Measurements from ENCODE around the gene LDHB. TPM values are rescaled to one million over a fixed set of nuclear protein-coding genes. Genes with fewer than 3 reads are reported as not detected.
A peak's percentile ranks its signal among the peaks of the same experiment; 100 is the strongest.

The LDHB gene
- total and polyA plus RNA-seq, 10 of the 15 experiments (the other 5 are each of a cell fraction or from before 2014, with no cell fraction given) = 800 to 3,692 (median 1,366) TPM

DNA sequence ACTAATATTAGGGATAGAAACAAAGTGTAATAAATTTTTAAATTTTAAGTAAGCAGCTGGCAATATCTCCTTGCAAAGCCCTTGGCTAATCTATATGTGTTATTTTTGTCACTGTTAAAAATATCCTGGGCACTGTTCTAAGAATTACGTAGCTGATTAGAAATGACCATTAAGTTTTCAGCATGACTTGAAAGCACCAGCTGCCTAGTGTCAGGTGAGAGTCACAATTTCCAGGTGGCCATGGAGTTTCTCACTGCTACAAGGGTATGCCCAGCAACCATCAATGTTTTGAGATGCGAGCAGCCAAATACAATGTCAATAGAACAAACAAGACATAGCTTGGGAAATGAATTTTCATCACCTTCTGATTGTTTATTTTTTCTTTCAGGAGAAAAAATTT is 29.7 kb downstream of the LDHB start (continued):
- no peak for TF ChIP-seq KAT2A (conservative IDR thresholded peaks at IDR 0.05; ENCODE audit: control insufficient read depth, low read depth, low read length)

- no peak overlapping the region for H3K4me2 ChIP-seq (ENCODE audit: control insufficient read depth, insufficient read depth)
- no peaks in the 10 kb centered on the region for H3K4me1 ChIP-seq (ENCODE audit: control insufficient read depth, insufficient read depth, low read length)
- BruUV-seq (replicated peaks) = no TSS peak
- H3K9me3 ChIP-seq (replicated peaks; ENCODE audit: control insufficient read depth, insufficient read depth, low read length) = no peaks in the 10 kb centered on the region
- no peaks in the 10 kb centered on the region for H3K79me2 ChIP-seq (ENCODE audit: control insufficient read depth, insufficient read depth, low read length)
- CTCF ChIA-PET = no interaction called here
- FAIRE-seq (no peak), ATAC-seq (0 out of 3 replicates have a peak, but pooled peaks have one; percentile 22), DNase-seq (ENCODE audit: low read depth, low spot score) (no peak)
- H3K36me3 ChIP-seq (ENCODE audit: control insufficient read depth in 2 of 2, insufficient read depth in 2 of 2, low read length in 1 of 2) = no peaks in the 10 kb centered on the region
- intact Hi-C loops (cut with micrococcal nuclease; ENCODE audit: unreplicated experiment) (no loop called here), in situ Hi-C loops (cut with MboI) (no loop called here)
- H4K20me1 ChIP-seq (ENCODE audit: control insufficient read depth, insufficient read depth) = no peaks in the 10 kb centered on the region
- no peak overlapping the region for H3K27ac ChIP-seq (ENCODE audit: control insufficient read depth, insufficient read depth)
- H3K9ac ChIP-seq (ENCODE audit: control insufficient read depth, insufficient read depth, low read length) = no peak overlapping the region
- RAD21 ChIA-PET (ENCODE audit: unreplicated experiment) = no interaction called here
- no peaks in the 10 kb centered on the region for H3K27me3 ChIP-seq (replicated peaks in 1 of 2; ENCODE audit: control insufficient read depth in 2 of 2, insufficient read depth in 2 of 2, low read length in 1 of 2)
- H2AFZ ChIP-seq (ENCODE audit: control insufficient read depth, low read depth, low read length) = no peak overlapping the region
- no peak overlapping the region for H3K4me3 ChIP-seq
- SMC1A ChIA-PET (ENCODE audit: uncharacterized antibody, unreplicated experiment) = no interaction called here
- POLR2A ChIA-PET = no interaction called here
- TF ChIP-seq REST (IDR thresholded peaks at IDR 0.05; ENCODE audit: low read depth, low read length) = no peak
- TF ChIP-seq NFXL1 (IDR thresholded peaks at IDR 0.05; ENCODE audit: borderline replicate concordance) = no peak
- TF ChIP-seq, protein P1, sequence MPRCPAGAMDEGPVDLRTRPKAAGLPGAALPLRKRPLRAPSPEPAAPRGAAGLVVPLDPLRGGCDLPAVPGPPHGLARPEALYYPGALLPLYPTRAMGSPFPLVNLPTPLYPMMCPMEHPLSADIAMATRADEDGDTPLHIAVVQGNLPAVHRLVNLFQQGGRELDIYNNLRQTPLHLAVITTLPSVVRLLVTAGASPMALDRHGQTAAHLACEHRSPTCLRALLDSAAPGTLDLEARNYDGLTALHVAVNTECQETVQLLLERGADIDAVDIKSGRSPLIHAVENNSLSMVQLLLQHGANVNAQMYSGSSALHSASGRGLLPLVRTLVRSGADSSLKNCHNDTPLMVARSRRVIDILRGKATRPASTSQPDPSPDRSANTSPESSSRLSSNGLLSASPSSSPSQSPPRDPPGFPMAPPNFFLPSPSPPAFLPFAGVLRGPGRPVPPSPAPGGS (IDR thresholded peaks at IDR 0.05; ENCODE audit: borderline replicate concordance, insufficient read depth, low read depth, low read length, poor library complexity, severe bottlenecking) = no peak
- TF ChIP-seq YBX1 (IDR thresholded peaks at IDR 0.05) = no peak
- no peak for TF ChIP-seq CREB1 (IDR thresholded peaks at IDR 0.05; ENCODE audit: low read depth)
- no peak for TF ChIP-seq NRF1 (conservative IDR thresholded peaks at IDR 0.05; ENCODE audit: low read depth, low read length)
- TF ChIP-seq PKNOX1 (IDR thresholded peaks at IDR 0.05) = no peak
- TF ChIP-seq RB1 (IDR thresholded peaks at IDR 0.05; ENCODE audit: borderline replicate concordance) = no peak
- no peak for TF ChIP-seq CBFB (IDR thresholded peaks at IDR 0.05; ENCODE audit: low read depth)
- TF ChIP-seq, protein P2, sequence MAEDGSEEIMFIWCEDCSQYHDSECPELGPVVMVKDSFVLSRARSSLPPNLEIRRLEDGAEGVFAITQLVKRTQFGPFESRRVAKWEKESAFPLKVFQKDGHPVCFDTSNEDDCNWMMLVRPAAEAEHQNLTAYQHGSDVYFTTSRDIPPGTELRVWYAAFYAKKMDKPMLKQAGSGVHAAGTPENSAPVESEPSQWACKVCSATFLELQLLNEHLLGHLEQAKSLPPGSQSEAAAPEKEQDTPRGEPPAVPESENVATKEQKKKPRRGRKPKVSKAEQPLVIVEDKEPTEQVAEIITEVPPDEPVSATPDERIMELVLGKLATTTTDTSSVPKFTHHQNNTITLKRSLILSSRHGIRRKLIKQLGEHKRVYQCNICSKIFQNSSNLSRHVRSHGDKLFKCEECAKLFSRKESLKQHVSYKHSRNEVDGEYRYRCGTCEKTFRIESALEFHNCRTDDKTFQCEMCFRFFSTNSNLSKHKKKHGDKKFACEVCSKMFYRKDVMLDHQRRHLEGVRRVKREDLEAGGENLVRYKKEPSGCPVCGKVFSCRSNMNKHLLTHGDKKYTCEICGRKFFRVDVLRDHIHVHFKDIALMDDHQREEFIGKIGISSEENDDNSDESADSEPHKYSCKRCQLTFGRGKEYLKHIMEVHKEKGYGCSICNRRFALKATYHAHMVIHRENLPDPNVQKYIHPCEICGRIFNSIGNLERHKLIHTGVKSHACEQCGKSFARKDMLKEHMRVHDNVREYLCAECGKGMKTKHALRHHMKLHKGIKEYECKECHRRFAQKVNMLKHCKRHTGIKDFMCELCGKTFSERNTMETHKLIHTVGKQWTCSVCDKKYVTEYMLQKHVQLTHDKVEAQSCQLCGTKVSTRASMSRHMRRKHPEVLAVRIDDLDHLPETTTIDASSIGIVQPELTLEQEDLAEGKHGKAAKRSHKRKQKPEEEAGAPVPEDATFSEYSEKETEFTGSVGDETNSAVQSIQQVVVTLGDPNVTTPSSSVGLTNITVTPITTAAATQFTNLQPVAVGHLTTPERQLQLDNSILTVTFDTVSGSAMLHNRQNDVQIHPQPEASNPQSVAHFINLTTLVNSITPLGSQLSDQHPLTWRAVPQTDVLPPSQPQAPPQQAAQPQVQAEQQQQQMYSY (CRISPR knock-in tag; IDR thresholded peaks at IDR 0.05) = no peak
- TF ChIP-seq CBX5 (IDR thresholded peaks at IDR 0.05; ENCODE audit: low read depth) = no peak
- no peak for TF ChIP-seq ASH2L (IDR thresholded peaks at IDR 0.05; ENCODE audit: borderline replicate concordance, low read depth)
- TF ChIP-seq POU2F2 (IDR thresholded peaks at IDR 0.05; ENCODE audit: borderline replicate concordance, low read depth, low read length) = no peak
- TF ChIP-seq TAF1 (IDR thresholded peaks at IDR 0.05; ENCODE audit: borderline replicate concordance, low read depth, low read length) = no peak
These were observed 39.1 kb downstream of the LDHB start for GRCh38 chr12:21618566-21618965.
